GM12864 (cell line): Measurements from ENCODE around the gene NOS2.

ENCODE experiments used
- DNase-seq: peaks from one replicate; pipeline ENCODE4 v3.0.0-alpha.2; 2011; ENCODE audit warnings: low read depth
- H3K4me3 ChIP-seq: 2 replicates; pipeline ENCODE4 v1.5.1; 2011; ENCODE audit warnings: mild to moderate bottlenecking, low read depth, low read length, control low read depth
- TF ChIP-seq, protein P1 (sequence below): IDR thresholded peaks from 2 replicates; pipeline ENCODE4 v1.5.1; 2011; ENCODE audit warnings: low read depth, mild to moderate bottlenecking, moderate library complexity, low read length, control low read depth, inconsistent platforms; ENCODE audit errors: missing control alignments

NOS2 gene

GRCh38 chr17:27793168-27793905 lies 7.0 kb downstream of the NOS2 start:
- TF ChIP-seq, protein P1, sequence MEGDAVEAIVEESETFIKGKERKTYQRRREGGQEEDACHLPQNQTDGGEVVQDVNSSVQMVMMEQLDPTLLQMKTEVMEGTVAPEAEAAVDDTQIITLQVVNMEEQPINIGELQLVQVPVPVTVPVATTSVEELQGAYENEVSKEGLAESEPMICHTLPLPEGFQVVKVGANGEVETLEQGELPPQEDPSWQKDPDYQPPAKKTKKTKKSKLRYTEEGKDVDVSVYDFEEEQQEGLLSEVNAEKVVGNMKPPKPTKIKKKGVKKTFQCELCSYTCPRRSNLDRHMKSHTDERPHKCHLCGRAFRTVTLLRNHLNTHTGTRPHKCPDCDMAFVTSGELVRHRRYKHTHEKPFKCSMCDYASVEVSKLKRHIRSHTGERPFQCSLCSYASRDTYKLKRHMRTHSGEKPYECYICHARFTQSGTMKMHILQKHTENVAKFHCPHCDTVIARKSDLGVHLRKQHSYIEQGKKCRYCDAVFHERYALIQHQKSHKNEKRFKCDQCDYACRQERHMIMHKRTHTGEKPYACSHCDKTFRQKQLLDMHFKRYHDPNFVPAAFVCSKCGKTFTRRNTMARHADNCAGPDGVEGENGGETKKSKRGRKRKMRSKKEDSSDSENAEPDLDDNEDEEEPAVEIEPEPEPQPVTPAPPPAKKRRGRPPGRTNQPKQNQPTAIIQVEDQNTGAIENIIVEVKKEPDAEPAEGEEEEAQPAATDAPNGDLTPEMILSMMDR, result no peak
- no peak for DNase-seq
- no peak overlapping the region for H3K4me3 ChIP-seq

DNA sequence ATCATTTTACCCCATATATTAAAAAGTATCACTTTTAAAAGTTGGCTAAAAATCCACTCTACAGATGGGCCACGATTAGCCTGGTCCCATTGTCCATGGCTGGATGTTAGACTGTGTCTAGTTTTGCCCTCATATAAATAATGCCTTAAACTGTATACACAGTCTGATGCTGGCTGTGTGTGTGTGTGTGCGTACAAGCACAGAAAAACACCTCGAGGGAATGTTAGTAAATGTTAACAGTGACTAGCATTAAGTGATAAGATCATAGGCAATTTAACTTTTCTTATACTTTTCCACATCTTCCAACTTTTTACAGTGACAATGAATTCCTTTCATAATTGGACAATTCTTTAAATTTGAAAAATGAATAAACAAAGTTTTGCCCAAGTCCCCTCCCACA lies 8.2 kb downstream of the NOS2 start:
- DNase-seq, result no peak
- H3K4me3 ChIP-seq, result no peak overlapping the region
- TF ChIP-seq, protein P1, result no peak

DNA sequence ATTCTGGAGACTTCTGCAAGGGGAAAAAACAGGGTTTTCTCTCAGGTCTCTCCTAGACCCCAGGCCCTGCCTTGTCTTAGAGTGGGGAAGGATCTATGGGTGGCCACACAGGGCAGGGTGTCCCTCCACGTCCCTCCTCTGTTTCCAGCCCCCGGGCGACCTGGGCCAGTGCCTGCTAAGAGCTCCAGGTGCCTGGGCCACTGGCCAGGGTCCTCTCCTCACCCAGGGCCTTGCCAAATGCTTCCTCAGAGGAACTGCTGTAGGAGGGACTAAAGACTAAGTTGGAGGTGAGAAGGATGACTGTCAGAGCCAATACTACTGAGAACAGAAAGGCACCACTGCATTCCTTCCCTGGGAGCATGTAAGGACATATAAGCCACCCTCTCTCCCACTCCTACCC lies 11.4 kb downstream of the NOS2 start:
- H3K4me3 ChIP-seq, result no peak overlapping the region
- TF ChIP-seq, protein P1, result no peak
- no peak for DNase-seq

DNA sequence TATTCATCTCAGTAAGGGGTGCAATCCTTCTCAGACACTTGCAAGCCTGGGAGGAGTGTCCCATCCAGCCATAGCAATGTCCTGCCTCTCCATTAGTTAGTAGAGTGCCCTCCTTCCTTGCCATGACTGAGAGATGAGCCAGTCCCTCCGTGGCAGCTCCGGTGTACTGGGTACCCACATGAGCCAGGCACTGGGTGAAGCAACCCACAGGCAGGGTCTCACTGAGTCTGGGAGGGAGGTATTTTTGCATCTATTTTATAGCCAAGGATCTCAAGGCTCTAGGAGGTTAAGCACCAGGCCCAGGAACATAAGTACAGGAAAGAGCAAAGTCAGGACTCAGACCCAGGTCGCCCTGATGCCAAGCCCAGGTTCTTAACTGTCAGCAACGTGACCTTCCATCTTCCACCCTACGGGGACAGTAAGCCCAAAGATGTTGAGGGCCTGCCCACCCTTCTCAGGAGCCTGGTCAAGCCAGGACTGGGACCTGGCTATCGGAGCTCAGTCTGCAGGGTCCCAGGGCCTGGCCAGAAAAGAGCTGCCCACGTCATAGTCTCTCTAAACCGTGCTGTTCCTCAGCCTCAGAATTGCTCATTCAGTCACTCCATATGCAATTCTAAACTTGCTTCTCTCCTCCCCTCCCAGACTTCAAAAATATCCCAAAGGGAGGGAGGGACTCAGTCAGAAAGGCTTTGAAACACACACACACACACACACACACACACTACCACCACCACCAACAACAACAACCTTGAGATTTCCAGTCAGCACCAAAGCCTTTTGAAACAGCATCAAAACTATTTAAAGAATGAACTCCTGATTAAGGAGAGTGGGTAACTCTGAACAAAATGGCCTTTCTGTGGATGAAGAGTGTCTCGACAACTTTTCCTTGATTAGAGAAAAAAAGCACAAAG lies 16.6 kb downstream of the NOS2 start:
- no peak for DNase-seq
- H3K4me3 ChIP-seq, result no peak overlapping the region
- TF ChIP-seq, protein P1, result no peak

- no peak overlapping the region for H3K4me3 ChIP-seq
- DNase-seq, result no peak
- TF ChIP-seq, protein P1, result no peak
Measured at GRCh38 chr17:27782791-27783206, 17.5 kb downstream of the NOS2 start.

DNA sequence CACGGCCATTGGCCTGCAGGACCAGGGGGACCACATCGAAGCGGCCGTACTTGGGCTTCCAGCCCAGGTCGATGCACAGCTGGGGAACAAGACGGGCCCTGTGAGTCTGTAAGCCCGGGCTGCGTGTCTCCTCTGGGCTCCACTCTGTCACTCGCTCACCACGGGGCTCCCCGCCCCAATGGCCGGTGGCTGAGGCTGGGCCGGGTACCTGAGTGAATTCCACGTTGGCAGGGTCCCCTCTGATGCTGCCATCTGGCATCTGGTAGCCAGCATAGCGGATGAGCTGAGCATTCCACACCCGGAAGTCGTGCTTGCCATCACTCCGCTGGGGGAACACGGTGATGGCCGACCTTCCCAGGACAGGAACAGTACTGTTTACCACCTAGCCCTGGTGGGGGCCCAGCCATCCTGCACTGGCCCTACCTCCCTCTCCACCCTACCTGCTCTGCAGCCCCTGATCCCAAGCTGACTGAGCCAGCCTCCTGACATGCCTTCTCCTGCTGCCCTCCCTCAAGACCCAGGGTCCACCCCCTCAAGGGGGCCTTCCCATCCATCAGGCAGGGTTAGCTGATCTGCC lies 19.4 kb downstream of the NOS2 start:
- no peak for DNase-seq
- TF ChIP-seq, protein P1, result no peak
- H3K4me3 ChIP-seq, result no peak overlapping the region
